Measurements from ENCODE around the gene NECAB3. TPM values are rescaled to one million over a fixed set of nuclear protein-coding genes. Genes with fewer than 3 reads are reported as not detected.

The NECAB3 gene
- total RNA-seq, 1 donor from 2014 or later, result 15.6 TPM

DNA sequence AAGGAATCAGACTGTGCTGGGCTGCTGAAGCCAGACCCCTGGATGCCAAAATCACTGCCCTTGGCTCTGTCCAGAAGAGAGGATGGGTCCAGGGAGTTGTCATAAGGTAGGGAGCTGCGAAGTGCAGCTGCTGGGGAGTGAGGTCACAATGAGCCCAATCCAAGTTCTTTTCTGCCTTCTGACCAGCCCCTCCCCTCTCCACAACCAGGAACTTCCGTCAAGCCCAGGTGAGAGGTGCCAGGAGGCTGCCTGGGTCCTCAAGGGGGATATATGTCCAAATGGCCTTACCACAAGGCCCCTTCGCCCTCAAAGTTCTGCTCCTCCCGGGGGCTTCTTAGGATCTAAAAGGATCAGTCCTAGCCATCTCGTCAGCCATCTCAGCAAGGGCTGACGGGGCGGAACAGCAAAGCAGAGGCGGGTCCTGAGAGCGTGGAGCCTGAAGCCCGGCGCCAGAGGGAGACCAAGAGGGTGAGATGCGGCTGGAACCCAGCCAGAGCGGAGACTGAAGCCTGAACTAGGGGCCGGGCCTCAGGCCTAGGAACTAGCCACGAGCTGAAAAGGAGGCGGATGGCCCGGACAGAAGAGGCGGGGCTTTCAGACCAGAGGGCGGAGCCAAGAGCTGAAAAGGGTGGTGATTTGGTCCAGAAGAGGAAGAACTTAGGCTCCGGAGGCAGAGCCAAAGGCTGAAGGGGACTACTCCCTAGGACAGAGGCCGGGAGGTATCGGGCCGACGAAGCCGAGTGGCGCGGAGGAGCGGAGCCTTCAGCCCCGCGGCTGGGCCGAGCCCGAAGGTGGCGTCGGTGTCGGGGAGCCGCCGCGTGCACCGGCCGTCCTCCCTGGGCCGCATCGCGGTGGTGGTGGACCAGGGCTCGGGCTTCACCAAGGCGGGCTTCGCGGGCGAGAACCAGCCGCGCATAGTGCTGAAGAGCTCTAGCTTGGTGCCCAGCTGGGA lies 7.7 kb downstream of the NECAB3 start, which contains the start of gene ACTL10:
TSS of gene ACTL10 (plus strand) at position 651 of the 952 bp plus-strand sequence. CDS start 555 bp downstream, outside the sequence.
- DNase-seq (ENCODE audit: low spot score), result peak; percentile 99

DNA sequence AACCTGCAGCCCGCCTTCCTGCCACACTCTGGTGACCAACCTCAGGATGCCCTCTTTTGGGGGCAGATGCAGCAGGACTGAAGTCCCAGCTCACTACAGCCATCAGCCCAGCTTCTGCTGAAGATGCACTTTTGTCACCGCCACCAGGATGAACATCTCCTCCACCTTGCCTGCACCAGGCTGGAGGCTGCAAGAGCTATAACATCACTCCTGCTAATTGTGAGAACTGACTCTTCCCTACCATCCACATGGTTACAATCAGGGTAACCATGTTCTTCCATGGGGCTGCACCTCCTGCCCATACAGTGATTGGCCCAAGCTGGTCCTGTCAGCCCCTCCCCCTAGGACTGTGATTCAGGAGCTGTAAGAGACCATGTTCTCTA lies 9.5 kb downstream of the NECAB3 start:
- DNase-seq (ENCODE audit: low spot score), result no peak

DNA sequence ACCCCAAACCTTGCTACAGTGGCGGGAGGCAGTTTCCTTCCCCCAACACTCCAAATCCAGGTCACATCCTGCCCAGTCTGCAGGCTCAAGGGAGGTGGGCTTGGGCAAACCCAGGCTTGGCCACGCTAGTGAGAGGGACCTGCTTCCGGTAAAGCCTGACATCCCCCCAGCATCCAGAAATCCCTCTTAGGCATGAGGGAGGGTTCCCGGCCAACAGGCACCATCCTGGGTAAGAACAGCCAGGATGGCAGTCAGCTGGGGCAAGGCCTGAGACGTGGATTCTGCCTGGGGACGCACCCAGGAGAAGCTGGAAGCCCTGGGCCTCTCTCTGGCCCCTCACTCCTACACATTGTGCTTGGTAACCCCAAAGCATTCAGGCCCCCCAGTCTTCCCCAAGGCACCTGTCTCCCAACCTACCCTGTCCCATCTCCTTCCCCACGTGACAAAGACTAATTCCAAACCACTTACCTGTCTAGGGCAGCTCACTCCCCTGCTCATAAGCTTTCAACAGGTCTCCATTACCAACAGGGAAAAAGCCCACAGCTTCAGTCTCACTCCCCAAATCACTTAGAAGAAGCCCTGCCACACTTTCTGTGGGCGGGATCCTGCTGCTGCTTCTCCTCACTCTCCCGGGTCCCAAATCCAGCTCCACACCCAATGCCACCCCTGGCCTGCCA lies 10.0 kb downstream of the NECAB3 start:
- no peak for DNase-seq (ENCODE audit: low spot score)

DNA sequence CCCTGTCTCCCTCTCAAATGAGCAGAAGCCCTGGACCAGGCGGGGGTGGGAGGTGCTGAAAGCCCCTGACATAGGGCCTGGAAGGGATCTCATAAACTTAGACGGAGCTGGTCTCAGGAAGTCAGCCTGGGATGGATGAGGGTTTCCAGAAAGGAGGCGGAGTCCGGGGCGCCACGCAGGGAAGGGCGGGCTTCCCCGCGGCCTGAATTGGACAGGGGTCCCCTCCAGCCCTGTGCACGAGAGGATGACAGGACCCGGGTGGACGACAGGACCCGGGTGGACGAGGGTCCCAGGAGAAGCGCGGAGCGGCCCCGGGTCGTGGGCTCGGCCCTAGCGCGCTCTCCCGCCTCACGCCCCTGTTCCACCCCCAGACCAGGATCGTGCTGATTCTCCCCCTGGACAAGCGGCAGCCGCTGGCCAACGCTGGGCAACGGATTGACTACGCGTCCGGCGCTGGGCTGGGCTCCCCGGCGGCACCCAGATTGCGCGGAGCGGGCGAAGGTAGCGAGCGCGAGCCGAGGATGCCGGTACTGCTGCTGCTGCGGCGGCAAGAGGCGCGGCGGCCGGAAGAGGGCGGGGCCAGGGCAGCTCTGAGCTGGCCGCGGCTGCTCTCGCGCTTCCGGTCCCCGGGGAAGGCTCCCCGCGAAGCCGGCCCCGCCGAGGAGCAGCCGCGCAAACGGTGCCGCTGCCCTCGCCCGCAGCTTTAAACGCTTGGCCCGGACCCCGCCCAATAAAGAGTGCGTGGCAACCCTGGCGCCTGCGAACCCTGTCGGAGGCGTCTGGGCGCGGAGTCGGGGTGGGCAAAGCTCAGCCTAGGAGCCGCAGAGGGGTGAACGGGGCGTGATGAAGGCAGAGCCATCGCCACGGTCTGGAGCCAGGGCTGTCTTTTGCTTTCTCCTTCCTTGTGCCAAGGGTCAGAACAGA lies 10.8 kb downstream of the NECAB3 start:
- DNase-seq (ENCODE audit: low spot score), result peak; percentile 88

DNA sequence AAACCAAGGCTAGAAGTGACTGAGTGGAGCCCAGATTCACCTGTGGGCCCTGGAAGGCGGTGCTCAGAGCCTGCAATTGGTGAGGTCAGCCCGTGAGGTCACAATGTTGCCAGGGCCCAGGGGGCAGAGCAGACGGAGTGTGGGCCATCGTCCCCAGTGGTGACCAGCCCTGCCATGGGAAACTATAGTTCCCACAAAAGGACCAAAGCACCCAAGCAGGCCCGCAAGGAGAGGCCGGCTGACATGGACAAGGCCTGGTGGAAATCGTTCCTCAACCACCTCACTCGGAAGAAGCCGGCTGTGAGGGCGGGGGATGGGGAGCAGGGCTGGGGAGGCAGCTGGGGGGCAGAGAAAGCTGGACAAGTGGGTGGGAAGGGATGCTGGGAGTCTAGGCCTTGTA lies 12.1 kb downstream of the NECAB3 start, which contains the start of gene C20orf144:
TSS of gene C20orf144 (plus strand) at position 156 of the 400 bp plus-strand sequence. CDS start at position 175, 19 bp downstream.
- DNase-seq (ENCODE audit: low spot score), result no peak

DNA sequence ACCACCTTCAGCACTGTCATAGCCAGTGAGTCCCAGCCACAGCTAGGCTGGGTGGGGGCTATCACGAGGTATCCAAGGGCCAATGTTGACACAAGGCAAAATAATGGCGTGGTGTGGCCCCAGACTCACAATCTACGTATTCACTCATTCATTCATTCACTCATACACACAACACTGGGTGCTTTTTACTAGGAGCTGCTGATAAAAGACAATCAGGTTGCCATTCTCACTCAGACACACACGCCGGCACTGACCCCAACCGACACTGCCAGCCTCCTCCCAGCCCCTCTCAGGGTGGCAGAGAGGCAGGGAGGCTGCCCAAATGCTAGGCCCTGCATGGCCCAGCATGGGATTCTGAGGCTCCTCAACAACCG lies 13.6 kb downstream of the NECAB3 start:
- no peak for DNase-seq (ENCODE audit: low spot score)

DNA sequence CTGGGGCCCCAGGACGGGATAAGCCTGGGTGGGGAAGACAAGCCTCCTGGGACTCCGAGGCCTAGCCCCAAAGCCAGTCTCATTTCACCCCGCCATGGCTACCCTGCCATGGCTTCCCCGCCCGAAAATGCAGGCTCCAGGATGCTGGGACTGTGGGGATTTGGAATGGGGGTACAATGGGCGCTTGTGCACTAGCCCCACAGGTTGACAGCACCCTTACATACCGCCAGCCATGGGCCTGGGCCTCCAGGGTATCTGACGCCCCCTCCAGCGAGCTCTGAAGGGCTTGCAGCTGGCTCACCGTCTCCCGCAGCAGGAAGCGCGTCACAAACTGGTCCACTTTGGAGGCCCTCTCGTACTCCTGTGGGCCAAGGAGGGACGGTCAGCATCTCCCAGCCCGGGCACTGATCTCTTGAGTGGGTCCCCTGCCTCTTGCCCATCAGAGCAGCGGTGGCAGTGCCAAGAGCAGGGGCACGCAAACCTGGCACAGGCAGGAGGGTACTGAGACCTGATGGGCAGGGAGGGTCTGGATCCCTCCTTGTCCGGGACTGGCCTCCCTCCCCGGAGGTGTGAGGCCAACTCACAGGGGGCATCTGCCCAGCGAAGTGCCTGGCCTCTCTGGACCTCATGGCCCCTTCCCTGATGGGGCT lies 14.1 kb downstream of the NECAB3 start:
- no peak for DNase-seq (ENCODE audit: low spot score)

DNA sequence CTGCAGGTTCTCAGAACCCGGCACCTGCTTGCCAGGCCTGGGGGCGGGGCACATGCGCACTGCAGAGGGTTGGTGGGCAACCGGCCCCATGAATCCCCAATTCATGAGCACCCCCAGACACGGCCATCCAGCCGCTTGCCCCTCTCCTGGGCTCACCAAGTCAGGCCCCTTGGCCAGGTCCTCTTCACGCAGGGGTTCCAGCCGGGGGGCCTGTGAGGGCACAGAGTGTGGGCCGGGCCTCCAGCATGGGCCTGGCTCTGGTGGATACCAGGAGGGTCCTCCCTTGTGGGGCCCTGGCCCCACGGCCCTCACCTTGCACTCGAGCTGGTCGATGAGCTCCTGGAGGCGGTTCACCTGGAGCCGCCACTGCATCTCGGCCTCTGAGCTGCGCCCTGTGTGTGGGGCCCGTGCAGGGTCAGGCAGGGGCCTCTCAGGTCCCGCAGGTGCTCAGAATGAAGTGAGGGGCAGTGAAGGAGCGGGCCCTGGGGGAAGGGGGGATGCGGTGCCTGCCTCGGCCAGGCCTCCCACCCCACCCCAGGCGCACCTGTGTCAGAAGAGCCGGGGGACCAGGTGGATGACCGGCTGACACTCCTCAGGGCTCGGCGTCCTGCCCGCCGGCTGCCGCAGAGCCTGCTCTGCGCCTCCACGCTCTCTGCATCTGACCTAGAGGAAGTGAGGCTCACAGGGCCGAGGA lies 14.7 kb downstream of the NECAB3 start:
- DNase-seq (ENCODE audit: low spot score), result no peak

DNA sequence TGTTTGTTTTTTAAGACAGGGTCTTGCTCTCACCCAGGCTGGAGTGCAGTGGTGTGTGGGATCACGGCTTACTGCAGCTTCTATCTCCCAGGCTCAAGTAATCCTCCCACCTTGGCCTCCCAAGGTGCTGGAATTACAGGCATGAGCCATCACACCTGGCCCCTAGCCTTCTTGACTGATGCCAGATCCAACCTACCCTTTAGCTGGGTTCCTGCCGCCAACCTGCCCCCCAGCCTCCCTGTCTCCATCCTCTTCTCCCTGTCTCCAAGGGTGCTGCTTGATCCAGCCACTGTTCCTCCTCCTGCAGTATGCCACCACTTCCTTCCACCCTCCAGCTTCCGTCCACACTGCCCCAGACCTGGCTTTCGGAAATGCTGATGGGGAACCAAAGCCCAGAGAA lies 15.3 kb downstream of the NECAB3 start:
- DNase-seq (ENCODE audit: low spot score), result no peak

DNA sequence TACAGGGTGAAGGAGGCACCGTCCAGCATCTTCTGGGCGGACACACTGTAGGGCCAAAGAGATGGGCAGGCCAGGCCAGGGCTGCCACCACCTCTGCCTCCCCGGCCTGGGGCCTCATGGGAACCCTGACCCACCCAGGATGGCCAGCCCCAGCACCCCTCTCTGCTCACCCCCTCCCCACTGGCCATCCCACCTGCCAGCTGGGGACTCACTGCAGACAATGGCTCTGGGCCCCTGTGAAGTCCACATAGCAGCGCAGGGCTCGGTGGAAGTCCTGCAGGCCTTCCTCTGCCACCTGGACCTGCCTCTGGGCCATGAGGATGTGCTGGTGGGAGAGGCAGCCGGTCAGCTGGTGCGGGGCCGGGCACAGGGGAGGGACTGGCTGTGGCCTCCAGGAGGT lies 15.7 kb downstream of the NECAB3 start:
- DNase-seq (ENCODE audit: low spot score), result no peak

DNA sequence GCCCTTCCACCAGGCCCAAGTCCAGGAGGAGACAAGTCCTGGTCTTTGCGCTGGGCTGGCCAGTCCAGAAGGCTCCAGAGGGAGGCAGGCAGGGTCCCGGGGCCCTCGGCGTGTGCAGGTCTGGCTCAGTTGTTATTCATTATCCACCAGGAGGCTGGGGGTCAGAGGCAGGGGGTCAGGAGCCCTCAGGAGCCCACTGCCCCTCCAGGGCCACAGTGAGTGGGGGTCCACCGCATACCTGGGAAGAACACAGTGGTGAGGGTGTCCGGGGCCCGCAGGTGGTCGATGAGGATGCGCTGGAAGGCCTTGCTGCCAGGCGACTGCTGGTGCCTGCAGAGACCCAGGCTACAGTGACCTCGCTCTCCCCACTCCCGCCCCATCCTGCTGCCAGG lies 16.5 kb downstream of the NECAB3 start:
- no peak for DNase-seq (ENCODE audit: low spot score)

DNA sequence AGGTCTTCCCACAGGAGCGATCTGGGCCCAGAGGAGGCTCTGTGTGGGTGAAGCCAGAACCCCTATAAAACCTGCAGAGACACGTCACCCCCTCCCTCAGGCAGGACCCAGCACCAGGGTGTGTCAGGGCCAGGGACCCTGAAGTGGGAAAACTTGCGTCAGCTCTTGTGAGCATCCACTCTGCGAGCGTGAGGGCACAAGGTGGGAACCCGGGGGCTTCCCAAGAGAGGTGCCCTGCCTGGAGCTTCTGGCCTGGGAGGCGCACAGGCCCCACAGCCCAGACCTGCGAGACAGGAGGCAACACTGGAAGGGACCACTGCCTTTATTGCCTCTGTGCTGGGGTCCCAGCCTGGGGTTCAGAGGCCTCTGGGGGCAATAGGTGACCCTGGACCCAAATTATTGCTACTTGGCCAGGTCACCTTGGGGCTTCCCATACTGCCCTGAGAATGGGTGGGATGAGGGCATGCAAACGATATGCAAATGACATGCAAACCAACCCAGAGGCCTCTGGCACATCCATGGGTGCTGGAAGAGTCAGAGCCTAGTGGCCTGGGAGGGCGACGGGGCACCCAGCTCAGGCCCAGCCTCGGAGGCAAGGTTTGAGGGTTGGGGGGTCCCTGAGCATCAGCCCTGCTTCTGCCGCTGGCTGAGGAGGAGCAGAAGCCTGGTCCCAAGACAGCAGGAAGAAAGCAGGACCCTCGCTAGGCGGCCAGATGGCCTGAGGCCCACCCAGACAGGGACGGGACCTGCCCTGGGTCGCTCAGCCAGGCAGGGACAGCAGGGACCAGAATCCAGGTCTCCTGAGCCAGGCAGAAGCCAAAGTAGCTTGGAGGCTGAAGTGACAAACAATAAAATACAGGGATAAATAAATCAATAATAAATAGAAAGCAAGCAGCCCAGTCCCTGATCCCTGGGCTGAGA lies 17.2 kb downstream of the NECAB3 start:
- no peak for DNase-seq (ENCODE audit: low spot score)

DNA sequence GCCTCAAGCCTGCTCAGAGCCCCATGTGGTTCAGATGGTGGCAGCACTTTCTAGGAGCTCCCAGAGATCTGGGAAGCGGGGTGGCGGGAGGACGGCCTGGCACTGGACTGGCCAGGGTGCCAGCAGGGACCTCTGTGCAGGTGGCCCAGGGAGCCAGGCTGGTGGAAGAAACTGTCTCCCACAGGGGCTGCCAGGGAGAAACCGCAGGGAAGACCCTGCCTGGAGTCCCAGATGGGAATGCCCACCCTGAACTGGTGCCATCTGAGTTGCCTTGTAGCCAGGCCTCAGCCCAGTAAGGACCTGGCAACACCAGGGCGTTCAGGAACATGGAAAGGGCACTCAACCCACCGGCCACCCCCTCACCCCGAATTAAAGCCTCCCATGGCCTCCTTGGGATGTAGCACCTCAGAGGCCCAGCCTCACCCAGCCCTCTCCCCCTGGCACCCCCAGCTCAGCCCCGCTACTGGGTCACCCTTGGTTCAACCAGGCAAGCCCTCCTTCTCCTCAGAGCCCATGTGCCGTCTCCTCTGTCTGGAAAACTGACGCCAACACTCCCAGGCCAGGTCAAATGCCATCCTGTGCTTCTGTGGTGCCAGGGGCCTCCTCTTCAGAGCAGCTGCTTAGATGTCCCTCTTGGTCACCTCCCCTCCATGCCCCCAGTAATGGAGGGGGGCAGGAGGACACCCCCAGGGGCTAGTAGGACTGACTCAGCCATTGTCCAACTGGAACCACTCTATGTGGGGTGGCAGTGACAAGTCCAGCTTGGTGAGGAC lies 18.0 kb downstream of the NECAB3 start:
- no peak for DNase-seq (ENCODE audit: low spot score)

DNA sequence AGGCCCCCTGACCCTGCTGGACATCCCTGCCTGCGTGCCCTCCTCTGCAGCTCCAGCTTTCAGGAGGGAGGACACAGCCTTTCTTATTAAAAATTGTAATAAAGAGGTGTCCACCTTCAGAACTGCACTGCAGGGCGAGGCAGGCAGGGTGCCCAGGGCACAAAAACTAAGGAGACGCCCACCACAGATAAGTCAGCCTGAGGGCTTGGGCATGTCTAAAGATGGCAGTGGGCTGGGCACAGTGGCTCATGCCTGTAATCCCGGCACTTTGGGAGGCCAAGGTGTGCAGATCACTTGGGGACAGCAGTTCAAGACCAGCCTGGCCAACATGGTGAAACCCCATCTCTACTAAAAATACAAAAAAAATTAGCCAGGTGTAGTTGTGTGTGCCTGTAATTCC lies 19.1 kb downstream of the NECAB3 start:
- DNase-seq (ENCODE audit: low spot score), result no peak

DNA sequence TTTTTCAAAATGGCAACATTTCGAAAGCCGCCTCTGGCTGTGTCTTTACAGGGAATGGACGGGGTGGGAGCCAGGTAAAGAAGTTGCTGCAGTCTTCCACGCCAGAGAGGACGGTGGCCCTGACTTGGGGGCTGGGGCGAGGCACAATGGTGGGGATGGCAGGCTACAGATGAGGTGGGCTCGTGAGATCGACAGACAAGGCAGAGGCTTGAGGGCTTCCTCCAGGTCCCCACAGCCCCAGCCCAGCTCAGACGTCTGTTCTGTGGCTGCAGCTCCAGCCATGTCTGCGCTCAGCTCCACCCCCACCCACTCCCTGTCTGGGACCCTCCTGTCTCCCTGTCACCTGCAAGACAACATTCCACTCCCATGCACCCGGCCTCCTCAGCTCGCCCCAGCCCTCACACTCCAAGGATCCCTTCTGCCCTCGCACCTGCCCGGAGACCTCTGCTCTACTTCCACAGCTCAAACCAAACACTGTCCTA lies 19.5 kb downstream of the NECAB3 start:
- no peak for DNase-seq (ENCODE audit: low spot score)

DNA sequence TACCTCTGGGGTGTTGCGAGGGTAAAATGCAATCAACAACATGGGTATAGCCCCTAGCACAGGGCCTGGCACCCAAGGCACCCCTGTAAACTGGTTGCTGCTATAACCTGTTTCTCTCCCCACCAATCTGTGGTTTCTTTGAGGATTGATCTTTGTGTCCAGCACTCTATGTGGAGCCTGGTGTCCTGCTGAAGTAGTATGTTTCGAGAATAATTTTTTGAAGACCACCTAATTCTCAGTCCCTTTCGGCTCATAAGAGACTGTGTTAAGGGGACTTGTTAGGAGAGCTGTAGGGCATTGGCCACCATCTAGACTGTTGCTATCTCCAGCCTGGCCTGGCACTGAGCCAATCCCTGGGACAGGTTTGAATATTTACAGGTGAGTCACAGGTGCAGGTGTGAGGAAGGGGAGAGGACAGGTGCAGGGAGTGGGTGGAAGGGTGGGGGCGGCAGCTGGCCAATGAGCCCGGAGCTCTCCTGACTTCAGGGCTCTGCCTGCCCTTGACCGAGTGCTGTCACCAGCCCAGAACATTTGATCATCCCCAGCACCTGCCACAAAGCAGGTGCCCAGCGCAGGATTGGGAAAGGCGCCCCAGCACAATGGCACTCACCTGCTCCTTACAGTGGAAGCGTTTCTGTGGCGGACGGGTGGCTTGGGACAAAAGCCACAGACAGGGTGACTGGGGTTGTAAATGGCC lies 20.2 kb downstream of the NECAB3 start:
- DNase-seq (ENCODE audit: low spot score), result no peak

DNA sequence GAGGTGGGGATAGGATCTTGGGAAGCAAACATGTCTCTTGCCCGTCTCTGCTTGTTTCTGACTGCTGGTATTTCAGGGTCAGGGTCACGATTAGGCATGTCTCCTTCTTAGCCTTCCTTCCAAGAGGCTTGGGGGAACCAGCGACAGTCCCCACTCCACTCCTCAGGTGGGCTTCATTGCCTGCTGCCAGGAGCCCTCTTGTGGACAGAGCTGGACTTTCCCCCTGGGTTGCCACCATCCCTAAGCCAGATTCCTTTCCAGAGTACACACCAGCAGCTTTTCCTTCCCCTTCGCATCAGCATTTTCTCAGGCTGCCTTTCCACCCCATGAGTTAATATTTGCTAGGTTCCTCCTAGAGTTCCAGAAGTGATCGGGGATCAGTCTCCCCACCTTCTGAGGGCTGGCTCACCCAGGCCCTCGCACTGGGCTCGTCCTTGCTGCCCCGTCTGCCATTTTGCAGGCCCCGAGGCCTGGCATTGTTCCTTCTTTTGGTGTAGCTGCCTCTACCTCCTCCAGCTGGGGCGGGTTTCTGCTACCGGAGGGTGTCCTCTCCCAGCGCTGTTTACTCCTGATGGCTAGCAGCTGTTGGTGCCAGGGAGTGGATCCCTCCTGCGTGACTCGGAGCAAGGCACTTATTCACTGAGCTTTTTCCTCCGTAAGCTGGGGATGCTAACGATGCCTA lies 20.9 kb downstream of the NECAB3 start:
- peak; percentile 72 for DNase-seq (ENCODE audit: low spot score)
